ENCODE results near the gene MEPCE.
A peak's percentile ranks its signal among the peaks of the same experiment; 100 is the strongest.

DNA sequence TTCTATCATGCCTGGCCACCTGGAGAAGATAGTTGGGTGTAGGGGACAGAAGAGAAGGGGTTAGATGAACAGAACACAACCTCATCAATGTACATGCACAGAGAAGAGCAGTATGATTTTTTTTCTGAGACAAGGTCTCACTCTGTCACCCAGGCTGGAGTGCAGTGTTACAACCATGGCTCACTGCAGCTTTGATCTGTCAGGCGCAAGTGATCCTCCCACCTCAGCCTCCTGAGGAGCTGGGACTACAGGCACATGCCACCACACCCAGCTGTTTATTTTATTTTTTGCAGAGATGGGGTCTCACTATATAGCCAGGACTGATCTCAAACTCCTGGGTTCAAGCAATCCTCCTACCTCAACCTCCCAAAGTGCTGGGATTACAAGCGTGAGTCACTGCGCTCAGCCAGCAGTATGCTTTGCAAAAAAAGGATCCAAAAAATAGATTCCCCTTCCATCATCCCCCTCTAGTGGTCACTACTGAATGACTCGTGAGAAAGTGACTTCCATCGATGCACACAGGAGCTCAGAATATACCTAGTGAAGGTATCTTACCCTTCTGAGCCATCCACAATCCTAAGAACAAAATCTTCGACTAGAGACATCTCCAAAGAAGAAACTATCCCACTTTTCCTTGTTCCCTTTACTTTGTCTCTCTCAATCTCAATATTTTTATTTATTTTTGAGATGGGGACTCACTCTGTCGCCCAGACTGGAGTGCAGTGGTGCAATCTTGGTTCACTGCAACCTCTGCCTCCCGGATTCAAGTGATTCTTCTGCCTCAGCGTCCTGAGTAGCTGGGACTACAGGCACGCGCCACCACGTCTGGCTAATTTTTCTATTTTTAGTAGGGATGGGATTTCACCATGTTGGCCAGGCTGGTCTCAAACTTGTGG lies 22.1 kb upstream of the MEPCE start:
- TF ChIP-seq EZH2 (IDR thresholded peaks at IDR 0.05; ENCODE audit: borderline replicate concordance, low read length), result no peak
- TF ChIP-seq, protein P1, sequence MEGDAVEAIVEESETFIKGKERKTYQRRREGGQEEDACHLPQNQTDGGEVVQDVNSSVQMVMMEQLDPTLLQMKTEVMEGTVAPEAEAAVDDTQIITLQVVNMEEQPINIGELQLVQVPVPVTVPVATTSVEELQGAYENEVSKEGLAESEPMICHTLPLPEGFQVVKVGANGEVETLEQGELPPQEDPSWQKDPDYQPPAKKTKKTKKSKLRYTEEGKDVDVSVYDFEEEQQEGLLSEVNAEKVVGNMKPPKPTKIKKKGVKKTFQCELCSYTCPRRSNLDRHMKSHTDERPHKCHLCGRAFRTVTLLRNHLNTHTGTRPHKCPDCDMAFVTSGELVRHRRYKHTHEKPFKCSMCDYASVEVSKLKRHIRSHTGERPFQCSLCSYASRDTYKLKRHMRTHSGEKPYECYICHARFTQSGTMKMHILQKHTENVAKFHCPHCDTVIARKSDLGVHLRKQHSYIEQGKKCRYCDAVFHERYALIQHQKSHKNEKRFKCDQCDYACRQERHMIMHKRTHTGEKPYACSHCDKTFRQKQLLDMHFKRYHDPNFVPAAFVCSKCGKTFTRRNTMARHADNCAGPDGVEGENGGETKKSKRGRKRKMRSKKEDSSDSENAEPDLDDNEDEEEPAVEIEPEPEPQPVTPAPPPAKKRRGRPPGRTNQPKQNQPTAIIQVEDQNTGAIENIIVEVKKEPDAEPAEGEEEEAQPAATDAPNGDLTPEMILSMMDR (conservative IDR thresholded peaks at IDR 0.05 in 1 of 2, IDR thresholded peaks at IDR 0.05 in 1 of 2; ENCODE audit: extremely low read depth in 1 of 2, insufficient read depth in 1 of 2, low read depth in 1 of 2, low read length in 2 of 2), result peak; percentile 64 to 65

All from mammary epithelial cell (primary cell).